ENCODE results near the gene POLR2A. TPM values are rescaled to one million over a fixed set of nuclear protein-coding genes. Genes with fewer than 3 reads are reported as not detected.

Gene POLR2A
- total RNA-seq, 4 donors from 2014 or later = 87.0 to 163 (median 125) TPM

DNA sequence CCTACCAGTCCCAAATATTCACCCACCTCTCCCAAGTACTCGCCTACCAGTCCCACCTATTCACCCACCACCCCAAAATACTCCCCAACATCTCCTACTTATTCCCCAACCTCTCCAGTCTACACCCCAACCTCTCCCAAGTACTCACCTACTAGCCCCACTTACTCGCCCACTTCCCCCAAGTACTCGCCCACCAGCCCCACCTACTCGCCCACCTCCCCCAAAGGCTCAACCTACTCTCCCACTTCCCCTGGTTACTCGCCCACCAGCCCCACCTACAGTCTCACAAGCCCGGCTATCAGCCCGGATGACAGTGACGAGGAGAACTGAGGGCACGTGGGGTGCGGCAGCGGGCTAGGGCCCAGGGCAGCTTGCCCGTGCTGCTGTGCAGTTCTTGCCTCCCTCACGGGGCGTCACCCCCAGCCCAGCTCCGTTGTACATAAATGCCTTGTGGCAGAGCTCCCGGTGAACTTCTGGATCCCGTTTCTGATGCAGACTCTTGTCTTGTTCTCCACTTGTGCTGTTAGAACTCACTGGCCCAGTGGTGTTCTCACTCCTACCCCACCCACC, 29.8 kb downstream of the POLR2A start:
- DNase-seq (ENCODE audit: low spot score in 2 of 2) = no peak
- 68% methylated on average over 17 of the region's 17 CpGs for WGBS, 2 donors
- Histone ChIP-seq H3K4me3 (no peak overlapping the region), H3K27ac (no peak overlapping the region), H3K9me3 (no peaks in the 10 kb centered on the region), H3K4me1 (peaks cover 0 to 13% (median 0%) of the 10 kb centered on the region in 4 donors), H3K27me3 (no peaks in the 10 kb centered on the region), H3K36me3 (peaks cover 3 to 57% (median 23%) of the 10 kb centered on the region in 3 donors)
- TF ChIP-seq, protein P1, sequence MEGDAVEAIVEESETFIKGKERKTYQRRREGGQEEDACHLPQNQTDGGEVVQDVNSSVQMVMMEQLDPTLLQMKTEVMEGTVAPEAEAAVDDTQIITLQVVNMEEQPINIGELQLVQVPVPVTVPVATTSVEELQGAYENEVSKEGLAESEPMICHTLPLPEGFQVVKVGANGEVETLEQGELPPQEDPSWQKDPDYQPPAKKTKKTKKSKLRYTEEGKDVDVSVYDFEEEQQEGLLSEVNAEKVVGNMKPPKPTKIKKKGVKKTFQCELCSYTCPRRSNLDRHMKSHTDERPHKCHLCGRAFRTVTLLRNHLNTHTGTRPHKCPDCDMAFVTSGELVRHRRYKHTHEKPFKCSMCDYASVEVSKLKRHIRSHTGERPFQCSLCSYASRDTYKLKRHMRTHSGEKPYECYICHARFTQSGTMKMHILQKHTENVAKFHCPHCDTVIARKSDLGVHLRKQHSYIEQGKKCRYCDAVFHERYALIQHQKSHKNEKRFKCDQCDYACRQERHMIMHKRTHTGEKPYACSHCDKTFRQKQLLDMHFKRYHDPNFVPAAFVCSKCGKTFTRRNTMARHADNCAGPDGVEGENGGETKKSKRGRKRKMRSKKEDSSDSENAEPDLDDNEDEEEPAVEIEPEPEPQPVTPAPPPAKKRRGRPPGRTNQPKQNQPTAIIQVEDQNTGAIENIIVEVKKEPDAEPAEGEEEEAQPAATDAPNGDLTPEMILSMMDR (IDR thresholded peaks at IDR 0.05) = no peak
- no peak for TF ChIP-seq POLR2A (IDR thresholded peaks at IDR 0.05)

DNA sequence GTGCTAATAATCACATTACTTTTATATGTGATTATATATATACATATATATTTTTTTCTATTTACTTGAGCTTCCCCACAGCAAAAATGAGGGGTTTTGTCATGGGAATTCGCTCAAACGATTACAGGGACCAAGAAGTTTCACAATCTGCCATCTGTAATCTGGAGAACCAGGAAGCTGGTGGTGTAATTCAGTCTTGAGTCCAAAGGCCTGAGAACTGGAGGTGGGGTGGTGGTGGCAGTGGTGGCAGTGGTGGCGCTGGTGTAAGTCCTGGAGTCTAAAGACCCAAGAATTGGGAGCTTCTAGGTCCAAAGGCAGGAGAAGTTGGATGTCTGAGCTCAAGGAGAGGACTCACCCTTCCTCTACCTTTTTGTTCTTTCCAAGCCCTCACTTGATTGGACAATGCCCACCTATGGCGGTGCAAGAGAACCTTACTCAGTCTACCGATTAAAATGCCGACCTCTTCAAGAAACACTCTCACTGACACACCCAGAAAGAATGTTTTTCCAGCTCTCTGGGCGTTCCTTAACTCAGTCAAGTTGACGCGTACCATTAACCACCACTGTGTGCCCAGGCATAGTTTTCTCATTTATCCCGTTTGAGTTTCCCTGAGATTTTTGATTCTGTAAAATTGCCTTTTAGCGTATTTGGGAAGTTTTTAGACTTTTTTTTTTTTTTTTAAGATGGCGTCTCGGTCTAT, 31.9 kb downstream of the POLR2A start:
- Histone ChIP-seq H3K27me3 (no peaks in the 10 kb centered on the region), H3K27ac (peak overlapping the region in 1 of 4 donors; percentile 1), H3K36me3 (peaks cover 3 to 36% (median 17%) of the 10 kb centered on the region in 3 donors), H3K9me3 (no peaks in the 10 kb centered on the region), H3K4me1 (peaks cover 0 to 13% (median 0%) of the 10 kb centered on the region in 4 donors), H3K4me3 (no peak overlapping the region)
- no peak for DNase-seq (ENCODE audit: low spot score in 2 of 2)
- 80 to 82% methylated on average over 13 of the region's 13 CpGs for WGBS, 2 donors
- TF ChIP-seq, protein P1 (IDR thresholded peaks at IDR 0.05) = no peak
- TF ChIP-seq POLR2A (IDR thresholded peaks at IDR 0.05) = no peak
- no peak for TF ChIP-seq EP300 (IDR thresholded peaks at IDR 0.05)

DNA sequence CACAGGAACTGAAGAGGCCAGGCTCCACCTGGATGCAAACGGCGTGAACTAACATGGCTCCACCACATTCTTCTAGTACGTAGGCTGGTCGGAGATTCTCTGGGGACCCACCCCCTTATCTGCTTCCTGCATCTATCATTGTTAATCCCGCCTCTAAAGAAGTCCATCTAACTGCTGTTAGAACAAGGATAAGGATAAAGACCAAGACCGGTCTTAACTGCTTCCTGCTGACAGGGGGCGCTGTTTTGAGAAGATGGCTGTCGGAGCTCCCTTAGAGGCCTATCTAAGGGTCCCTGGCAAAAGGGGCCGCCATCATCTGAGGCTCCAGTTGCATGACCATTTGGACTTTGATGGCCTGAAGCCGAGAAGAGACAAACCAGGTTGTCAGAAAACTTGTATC, 38.9 kb downstream of the POLR2A start:
- no peak overlapping the region for H3K27ac ChIP-seq
- no peaks in the 10 kb centered on the region for H3K36me3 ChIP-seq
- H3K9me3 ChIP-seq = peaks cover 0 to 2% (median 0%) of the 10 kb centered on the region in 4 donors
- H3K4me3 ChIP-seq = no peak overlapping the region
- TF ChIP-seq, protein P1 (IDR thresholded peaks at IDR 0.05) = peak in 4 of 5 experiments; percentile 21 to 40 (median 30)
- no peak for TF ChIP-seq POLR2A (IDR thresholded peaks at IDR 0.05)
- peak in 1 of 2 donors; percentile 13 for DNase-seq (ENCODE audit: low spot score in 2 of 2)
- H3K4me1 ChIP-seq = no peaks in the 10 kb centered on the region
- WGBS, 2 donors = 42 to 43% methylated on average over 10 of the region's 10 CpGs
- H3K27me3 ChIP-seq = no peaks in the 10 kb centered on the region

DNA sequence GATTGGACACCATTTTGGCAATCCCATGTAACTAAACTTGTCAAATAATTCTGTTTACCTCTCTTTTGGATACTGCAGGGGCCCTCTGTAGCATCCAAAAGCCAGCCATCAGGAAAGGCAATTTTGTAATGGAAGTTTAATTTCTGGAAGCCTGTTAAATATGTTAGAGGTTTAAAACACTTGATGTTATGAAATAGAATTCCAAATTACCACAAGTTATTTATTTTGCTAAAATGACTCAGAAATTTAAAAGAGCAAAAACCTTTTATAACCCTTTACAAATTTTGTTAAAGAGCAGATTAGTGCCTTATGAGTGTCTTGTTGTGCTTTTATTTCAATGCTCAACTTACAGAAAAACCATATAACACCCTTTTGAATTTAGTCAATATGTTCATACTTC, 44.7 kb downstream of the POLR2A start:
- H3K9me3 ChIP-seq = peaks cover 0 to 26% (median 6%) of the 10 kb centered on the region in 4 donors
- TF ChIP-seq, protein P1 (IDR thresholded peaks at IDR 0.05) = no peak
- TF ChIP-seq POLR2A (IDR thresholded peaks at IDR 0.05) (no peak), EP300 (IDR thresholded peaks at IDR 0.05) (no peak)
- no peaks in the 10 kb centered on the region for H3K4me1 ChIP-seq
- H3K4me3 ChIP-seq = no peak overlapping the region
- no peaks in the 10 kb centered on the region for H3K36me3 ChIP-seq
- no peaks in the 10 kb centered on the region for H3K27me3 ChIP-seq
- no peak for DNase-seq (ENCODE audit: low spot score in 2 of 2)
- no peak overlapping the region for H3K27ac ChIP-seq
